GM23338 (cell line): ENCODE measurements around the gene PTBP3. TPM values are rescaled to one million over a fixed set of nuclear protein-coding genes. Genes with fewer than 3 reads are reported as not detected.

Experiments used
- ATAC-seq: fragments of 200-7000 bp; cut with Tn5 transposase; 3 replicates; pipeline ENCODE4 v1.9.1; 2020
- DNase-seq: peaks from one replicate; pipeline ENCODE4 v3.0.0-alpha.2; 2015; ENCODE audit warnings: low spot score
- H2AFZ ChIP-seq: fragments of 200-600 bp; sonication (generic); 2 replicates; pipeline ENCODE4 v1.8.0; 2016; ENCODE audit warnings: antibody characterized with exemption, mild to moderate bottlenecking, moderate library complexity
- H3F3A ChIP-seq: fragments of 200-600 bp; sonication (generic); replicated peaks from 2 replicates; pipeline ENCODE4 v1.8.0; 2017; ENCODE audit warnings: antibody characterized with exemption, mixed run types, low read depth
- H3K27ac ChIP-seq: fragments of 200-600 bp; sonication (generic); 2 replicates; pipeline ENCODE4 v1.6.1; 2016; ENCODE audit warnings: low read depth
- H3K27me3 ChIP-seq: fragments of 200-600 bp; sonication (generic); 2 replicates; pipeline ENCODE4 v1.8.0; 2016; ENCODE audit warnings: mild to moderate bottlenecking, mixed run types, moderate library complexity; ENCODE audit not compliant: insufficient read depth
- H3K36me3 ChIP-seq: fragments of 200-600 bp; sonication (generic); 2 replicates; pipeline ENCODE4 v1.8.0; 2016; ENCODE audit warnings: mild to moderate bottlenecking; ENCODE audit not compliant: insufficient read depth
- H3K4me1 ChIP-seq: fragments of 200-600 bp; sonication (generic); 2 replicates; pipeline ENCODE4 v1.8.0; 2016; ENCODE audit warnings: mild to moderate bottlenecking, moderate library complexity; ENCODE audit not compliant: insufficient read depth
- H3K4me2 ChIP-seq: fragments of 200-600 bp; sonication (generic); 2 replicates; pipeline ENCODE4 v1.7.1; 2017; ENCODE audit warnings: mixed run types
- H3K4me3 ChIP-seq: fragments of 200-600 bp; sonication (generic); 2 replicates; pipeline ENCODE4 v1.6.1; 2016; ENCODE audit warnings: mixed run types
- H3K79me2 ChIP-seq: fragments of 200-600 bp; sonication (generic); replicated peaks from 2 replicates; pipeline ENCODE4 v1.8.0; 2017; ENCODE audit warnings: mild to moderate bottlenecking; ENCODE audit not compliant: insufficient read depth
- H3K9me2 ChIP-seq: fragments of 200-600 bp; sonication (generic); 2 replicates; pipeline ENCODE4 v1.8.0; 2017; ENCODE audit not compliant: insufficient read depth
- H4K20me1 ChIP-seq: fragments of 200-600 bp; sonication (generic); replicated peaks from 2 replicates; pipeline ENCODE4 v1.8.0; 2017; ENCODE audit warnings: mild to moderate bottlenecking; ENCODE audit not compliant: insufficient read depth
- H3K27ac Mint-ChIP-seq: 2 replicates; pipeline ENCODE4 v1.8.0; 2020; ENCODE audit warnings: inconsistent platforms, mild to moderate bottlenecking, moderate library complexity, mixed read lengths
- H3K27me3 Mint-ChIP-seq: 3 replicates; pipeline ENCODE4 v1.8.0; 2022; ENCODE audit warnings: low read depth, mild to moderate bottlenecking, moderate library complexity, mixed read lengths, inconsistent platforms; ENCODE audit not compliant: insufficient read depth, poor library complexity
- H3K36me3 Mint-ChIP-seq: 3 replicates; pipeline ENCODE4 v1.8.0; 2021; ENCODE audit warnings: low read depth, mild to moderate bottlenecking, inconsistent platforms, moderate library complexity, mixed read lengths
- H3K4me1 Mint-ChIP-seq: 3 replicates; pipeline ENCODE4 v1.8.0; 2020; ENCODE audit warnings: mild to moderate bottlenecking, inconsistent platforms, mixed read lengths
- H3K4me3 Mint-ChIP-seq: 3 replicates; pipeline ENCODE4 v1.8.0; 2021; ENCODE audit warnings: moderate library complexity, mild to moderate bottlenecking, inconsistent platforms, mixed read lengths
- H3K9me3 Mint-ChIP-seq: 3 replicates; pipeline ENCODE4 v1.8.0; 2020; ENCODE audit warnings: moderate library complexity, mild to moderate bottlenecking, inconsistent platforms, mixed read lengths
- CREB1 ChIP-seq: fragments of 250-450 bp; sonication (Bioruptor Pico); IDR thresholded peaks from 2 replicates; pipeline ENCODE4 v1.5.0; 2020; ENCODE audit warnings: low read depth, mild to moderate bottlenecking, moderate library complexity
- CTCF ChIP-seq, 2 experiments: fragments of 200-600 bp in 1 of 2; sonication (generic) in 1 of 2; conservative IDR thresholded peaks; 2 replicates each; pipeline versions ENCODE4 v1.5.1 to v1.6.1; 2016 to 2017; ENCODE audit warnings: antibody characterized with exemption in 2 of 2, low read depth in 2 of 2, mild to moderate bottlenecking in 2 of 2, moderate library complexity in 1 of 2
- ETS1 ChIP-seq: IDR thresholded peaks from 2 replicates; pipeline ENCODE4 v1.6.1; 2016; ENCODE audit warnings: antibody characterized with exemption
- EZH2 ChIP-seq: fragments of 200-600 bp; sonication (generic); IDR thresholded peaks from one replicate; pipeline ENCODE4 v1.8.0; 2017; ENCODE audit warnings: antibody characterized with exemption, mild to moderate bottlenecking, low read depth; ENCODE audit not compliant: unreplicated experiment
- EZH2phosphoT487 ChIP-seq: fragments of 200-600 bp; sonication (generic); IDR thresholded peaks from one replicate; pipeline ENCODE4 v1.8.1; 2018; ENCODE audit warnings: antibody characterized with exemption; ENCODE audit not compliant: unreplicated experiment
- NANOG ChIP-seq: IDR thresholded peaks from 2 replicates; pipeline ENCODE4 v1.6.1; 2016; ENCODE audit warnings: antibody characterized with exemption, borderline replicate concordance
- POLR2AphosphoS5 ChIP-seq: IDR thresholded peaks from 2 replicates; pipeline ENCODE4 v1.6.1; 2016; ENCODE audit warnings: antibody characterized with exemption, low read depth
- REST ChIP-seq: IDR thresholded peaks from one replicate; pipeline ENCODE4 v1.6.1; 2018; ENCODE audit warnings: antibody characterized with exemption; ENCODE audit not compliant: unreplicated experiment
- STAT1 ChIP-seq: IDR thresholded peaks from one replicate; pipeline ENCODE4 v1.6.1; 2016; ENCODE audit warnings: antibody characterized with exemption; ENCODE audit not compliant: unreplicated experiment
- ZNF114 ChIP-seq: fragments of 250-450 bp; sonication (Bioruptor Pico); IDR thresholded peaks from 2 replicates; pipeline ENCODE4 v1.5.0; 2020; ENCODE audit warnings: mild to moderate bottlenecking, moderate library complexity
- ZNF331 ChIP-seq: fragments of 250-450 bp; sonication (Bioruptor Pico); IDR thresholded peaks from 2 replicates; pipeline ENCODE4 v1.5.0; 2020; ENCODE audit warnings: low read depth, mild to moderate bottlenecking, moderate library complexity
- ZNF462 ChIP-seq: fragments of 250-450 bp; sonication (Bioruptor Pico); IDR thresholded peaks from 2 replicates; pipeline ENCODE4 v1.5.0; 2020; ENCODE audit warnings: mild to moderate bottlenecking, moderate library complexity
- polyA plus RNA-seq: library from polyadenylated mRNA; unstranded; fragments of >200 nt; fragmentation: Nextera tagmentation; extraction: Ambion mirVana; gene quantifications from 2 replicates; pipeline ENCODE4 v1.2.1, GENCODE V29; 2016
- total RNA-seq: library from RNA; depleted of rRNA; stranded (reverse); fragments of >200 nt; shearing (Covaris generic); gene quantifications from 2 replicates; pipeline ENCODE4 v1.2.3, GENCODE V29; 2014

Gene PTBP3
- total and polyA plus RNA-seq, 2 experiments from 2014 or later, result 20.0 to 92.9 TPM

- TF ChIP-seq ETS1 (no peak), CTCF (conservative IDR thresholded peaks at IDR 0.05; ENCODE audit: low read depth in 2 of 2) (no peak)
These were observed 36.4 kb upstream of the PTBP3 start (continued) for GRCh38 chr9:112369817-112370216.

- peaks cover 3% of the 10 kb centered on the region for H3K27me3 Mint-ChIP-seq
These were observed 34.0 kb upstream of the PTBP3 start for GRCh38 chr9:112367465-112367864.

More at GRCh38 chr9:112367465-112367864, 34.0 kb upstream of the PTBP3 start:
- no peaks in the 10 kb centered on the region for H3K4me1 Mint-ChIP-seq
- H3K27ac Mint-ChIP-seq, result no peak overlapping the region
- no peak overlapping the region for H3K4me2 ChIP-seq
- TF ChIP-seq NANOG (no peak), STAT1 (no peak), ZNF462 (CRISPR knock-in tag) (no peak), EZH2phosphoT487 (no peak), ZNF331 (no peak), EZH2 (no peak), POLR2AphosphoS5 (no peak), REST (no peak), CREB1 (CRISPR knock-in tag) (no peak), ZNF114 (CRISPR knock-in tag) (no peak)
- ATAC-seq (no peak), DNase-seq (no peak)
- H3K4me3 ChIP-seq, result no peak overlapping the region
- H3K36me3 ChIP-seq, result no peaks in the 10 kb centered on the region
- no peaks in the 10 kb centered on the region for H3K4me1 ChIP-seq
- peaks cover 48% of the 10 kb centered on the region for H3K9me3 Mint-ChIP-seq
- H3K36me3 Mint-ChIP-seq, result peaks cover 38% of the 10 kb centered on the region
- no peaks in the 10 kb centered on the region for H3F3A ChIP-seq
- no peak overlapping the region for H2AFZ ChIP-seq
- no peaks in the 10 kb centered on the region for H3K79me2 ChIP-seq
- H3K27me3 ChIP-seq, result no peaks in the 10 kb centered on the region
- H3K27ac ChIP-seq, result no peak overlapping the region
- no peaks in the 10 kb centered on the region for H4K20me1 ChIP-seq
- H3K9me2 ChIP-seq, result no peaks in the 10 kb centered on the region
- no peak overlapping the region for H3K4me3 Mint-ChIP-seq
